HepG2 (cell line): ENCODE results near the gene ASB16. TPM values are rescaled to one million over a fixed set of nuclear protein-coding genes. Genes with fewer than 3 reads are reported as not detected.

Experiments used
- JARID2 ChIP-seq: sonication (generic); formaldehyde crosslinking; IDR thresholded peaks from 2 replicates; pipeline ENCODE4 v1.8.1; 2023; ENCODE audit warnings: missing genetic modification reagents, inconsistent platforms; ENCODE audit not compliant: insufficient replicate concordance
- KLF16 ChIP-seq, 2 experiments: sonication (generic) in 1 of 2; formaldehyde crosslinking in 1 of 2; IDR thresholded peaks; 2 replicates each; pipeline versions ENCODE4 v1.6.1 to v1.8.0; 2016 to 2023; ENCODE audit warnings: missing genetic modification reagents in 2 of 2, missing compliant biosample characterization in 1 of 2
- MLX ChIP-seq: IDR thresholded peaks from 2 replicates; pipeline ENCODE4 v1.6.1; 2016
- PCBP2 ChIP-seq: fragments of 200-400 bp; formaldehyde crosslinking; optimal IDR thresholded peaks from 2 replicates; pipeline ENCODE3; 2018; ENCODE audit warnings: low read length, low read depth; ENCODE audit not compliant: poor library complexity, severe bottlenecking
- PITX1 ChIP-seq: sonication (generic); formaldehyde crosslinking; IDR thresholded peaks from 2 replicates; pipeline ENCODE4 v1.5.1; 2020; ENCODE audit warnings: mild to moderate bottlenecking, missing genetic modification reagents
- POLR2AphosphoS5 ChIP-seq: IDR thresholded peaks from 2 replicates; pipeline ENCODE4 v1.6.1; 2012; ENCODE audit warnings: low read depth, low read length
- RNF2 ChIP-seq: fragments of 450-650 bp; conservative IDR thresholded peaks from 2 replicates; pipeline ENCODE4 v1.6.1; 2016; ENCODE audit warnings: low read depth
- TAF1 ChIP-seq: sonication (generic); formaldehyde crosslinking; IDR thresholded peaks from 2 replicates; pipeline ENCODE4 v1.4.0; 2020; ENCODE audit warnings: missing genetic modification reagents
- TRIM22 ChIP-seq: fragments of 450-650 bp; IDR thresholded peaks from 2 replicates; pipeline ENCODE4 v1.6.1; 2017
- ZNF335 ChIP-seq: sonication (generic); formaldehyde crosslinking; IDR thresholded peaks from 2 replicates; pipeline ENCODE4 v1.4.0; 2020; ENCODE audit warnings: missing genetic modification reagents
- ZNF430 ChIP-seq: sonication (generic); formaldehyde crosslinking; IDR thresholded peaks from 2 replicates; pipeline ENCODE4 v1.9.0; 2021; ENCODE audit warnings: mild to moderate bottlenecking, missing genetic modification reagents
- ZNF484 ChIP-seq: sonication (generic); formaldehyde crosslinking; IDR thresholded peaks from 2 replicates; pipeline ENCODE4 v1.5.1; 2020; ENCODE audit warnings: mild to moderate bottlenecking, low read depth, missing genetic modification reagents, borderline replicate concordance
- ZNF569 ChIP-seq: sonication (generic); formaldehyde crosslinking; IDR thresholded peaks from 2 replicates; pipeline ENCODE4 v1.5.0; 2020; ENCODE audit warnings: mild to moderate bottlenecking, missing genetic modification reagents, moderate library complexity, borderline replicate concordance
- ZNF616 ChIP-seq: sonication (generic); formaldehyde crosslinking; IDR thresholded peaks from 2 replicates; pipeline ENCODE4 v1.5.0; 2020; ENCODE audit warnings: low read depth, mild to moderate bottlenecking, missing genetic modification reagents
- ZSCAN22 ChIP-seq: sonication (generic); formaldehyde crosslinking; IDR thresholded peaks from 2 replicates; pipeline ENCODE4 v1.4.0; 2020; ENCODE audit warnings: mild to moderate bottlenecking, missing genetic modification reagents
- ZSCAN25 ChIP-seq: sonication (generic); formaldehyde crosslinking; IDR thresholded peaks from 2 replicates; pipeline ENCODE4 v1.8.0; 2022; ENCODE audit warnings: mild to moderate bottlenecking, missing genetic modification reagents
- polyA plus RNA-seq, 8 experiments: library from polyadenylated mRNA; depleted of rRNA in 3 of 8; stranded (reverse) in 7 of 8; unstranded in 1 of 8; fragments of >200 nt; fragmentation: Illumina TruSeq in 4 of 8; extraction: Trizol in 4 of 8; gene quantifications; 2 replicates each; pipeline versions ENCODE4 v1.2.1 to v1.2.3, GENCODE V29; 2011 to 2016; ENCODE audit warnings: low read depth in 4 of 8, missing spikeins in 1 of 8, mixed read lengths in 1 of 8; ENCODE audit not compliant: insufficient read depth in 1 of 8
- total RNA-seq, 5 experiments: library from RNA; depleted of rRNA; stranded (reverse); fragments of >200 nt; fragmentation: Illumina TruSeq; extraction: Trizol; gene quantifications; 2 replicates each; pipeline ENCODE4 v1.2.3, GENCODE V29; 2016; ENCODE audit warnings: low read depth in 1 of 5
- TF ChIP-seq, protein P1 (sequence below): sonication (generic); formaldehyde crosslinking; IDR thresholded peaks from 2 replicates; pipeline ENCODE4 v1.4.0; 2020; ENCODE audit warnings: missing genetic modification reagents
- TF ChIP-seq, protein P2 (sequence below): sonication (generic); formaldehyde crosslinking; IDR thresholded peaks from 2 replicates; pipeline ENCODE4 v1.5.0; 2020; ENCODE audit warnings: missing genetic modification reagents, mild to moderate bottlenecking, borderline replicate concordance
- TF ChIP-seq, protein P3 (sequence below), 2 experiments: sonication (generic) in 1 of 2; formaldehyde crosslinking in 1 of 2; IDR thresholded peaks; 2 replicates each; pipeline versions ENCODE4 v1.4.0 to v1.6.1; 2018 to 2020; ENCODE audit warnings: missing genetic modification reagents in 2 of 2, borderline replicate concordance in 1 of 2, low read depth in 1 of 2, mild to moderate bottlenecking in 1 of 2, missing biosample characterization in 1 of 2
- TF ChIP-seq, protein P4 (sequence below): sonication (generic); formaldehyde crosslinking; IDR thresholded peaks from 2 replicates; pipeline ENCODE4 v1.4.0; 2020; ENCODE audit warnings: missing genetic modification reagents, mild to moderate bottlenecking, borderline replicate concordance

The ASB16 gene
- total and polyA plus RNA-seq, 2 of the 13 experiments (the other 11 are each of a cell fraction or from before 2014, with no cell fraction given): 0.07 TPM; not detected in 1

GRCh38 chr17:44221084-44221861 lies 50.8 kb downstream of the ASB16 start (continued):
- TF ChIP-seq, protein P1, sequence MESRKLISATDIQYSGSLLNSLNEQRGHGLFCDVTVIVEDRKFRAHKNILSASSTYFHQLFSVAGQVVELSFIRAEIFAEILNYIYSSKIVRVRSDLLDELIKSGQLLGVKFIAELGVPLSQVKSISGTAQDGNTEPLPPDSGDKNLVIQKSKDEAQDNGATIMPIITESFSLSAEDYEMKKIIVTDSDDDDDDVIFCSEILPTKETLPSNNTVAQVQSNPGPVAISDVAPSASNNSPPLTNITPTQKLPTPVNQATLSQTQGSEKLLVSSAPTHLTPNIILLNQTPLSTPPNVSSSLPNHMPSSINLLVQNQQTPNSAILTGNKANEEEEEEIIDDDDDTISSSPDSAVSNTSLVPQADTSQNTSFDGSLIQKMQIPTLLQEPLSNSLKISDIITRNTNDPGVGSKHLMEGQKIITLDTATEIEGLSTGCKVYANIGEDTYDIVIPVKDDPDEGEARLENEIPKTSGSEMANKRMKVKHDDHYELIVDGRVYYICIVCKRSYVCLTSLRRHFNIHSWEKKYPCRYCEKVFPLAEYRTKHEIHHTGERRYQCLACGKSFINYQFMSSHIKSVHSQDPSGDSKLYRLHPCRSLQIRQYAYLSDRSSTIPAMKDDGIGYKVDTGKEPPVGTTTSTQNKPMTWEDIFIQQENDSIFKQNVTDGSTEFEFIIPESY (CRISPR knock-in tag): no peak
- TF ChIP-seq ZNF335 (CRISPR knock-in tag) (no peak; the same call in 1 of the 2 replicates), PCBP2 (no peak), RNF2 (no peak), TAF1 (CRISPR knock-in tag) (peak; percentile 64), ZSCAN22 (no peak), ZSCAN25 (CRISPR knock-in tag) (peak; percentile 92), POLR2AphosphoS5 (peak; percentile 35; the same call in 1 of the 2 replicates), ZNF569 (CRISPR knock-in tag) (no peak), ZNF484 (CRISPR knock-in tag) (no peak), PITX1 (CRISPR knock-in tag) (no peak), MLX (CRISPR knock-in tag) (no peak), KLF16 (CRISPR knock-in tag; IDR thresholded peaks at IDR 0.05) (no peak), TRIM22 (no peak), ZNF430 (no peak; the same call in 1 of the 2 replicates), JARID2 (CRISPR knock-in tag) (no peak), ZNF616 (CRISPR knock-in tag) (no peak)
- TF ChIP-seq, protein P2, sequence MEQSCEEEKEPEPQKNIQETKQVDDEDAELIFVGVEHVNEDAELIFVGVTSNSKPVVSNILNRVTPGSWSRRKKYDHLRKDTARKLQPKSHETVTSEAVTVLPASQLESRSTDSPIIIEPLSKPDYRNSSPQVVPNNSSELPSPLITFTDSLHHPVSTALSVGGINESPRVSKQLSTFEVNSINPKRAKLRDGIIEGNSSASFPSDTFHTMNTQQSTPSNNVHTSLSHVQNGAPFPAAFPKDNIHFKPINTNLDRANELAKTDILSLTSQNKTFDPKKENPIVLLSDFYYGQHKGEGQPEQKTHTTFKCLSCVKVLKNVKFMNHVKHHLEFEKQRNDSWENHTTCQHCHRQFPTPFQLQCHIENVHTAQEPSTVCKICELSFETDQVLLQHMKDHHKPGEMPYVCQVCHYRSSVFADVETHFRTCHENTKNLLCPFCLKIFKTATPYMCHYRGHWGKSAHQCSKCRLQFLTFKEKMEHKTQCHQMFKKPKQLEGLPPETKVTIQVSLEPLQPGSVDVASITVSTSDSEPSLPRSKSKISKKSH (CRISPR knock-in tag): peak; percentile 62; the same call in 1 of the 2 replicates
- TF ChIP-seq, protein P3, sequence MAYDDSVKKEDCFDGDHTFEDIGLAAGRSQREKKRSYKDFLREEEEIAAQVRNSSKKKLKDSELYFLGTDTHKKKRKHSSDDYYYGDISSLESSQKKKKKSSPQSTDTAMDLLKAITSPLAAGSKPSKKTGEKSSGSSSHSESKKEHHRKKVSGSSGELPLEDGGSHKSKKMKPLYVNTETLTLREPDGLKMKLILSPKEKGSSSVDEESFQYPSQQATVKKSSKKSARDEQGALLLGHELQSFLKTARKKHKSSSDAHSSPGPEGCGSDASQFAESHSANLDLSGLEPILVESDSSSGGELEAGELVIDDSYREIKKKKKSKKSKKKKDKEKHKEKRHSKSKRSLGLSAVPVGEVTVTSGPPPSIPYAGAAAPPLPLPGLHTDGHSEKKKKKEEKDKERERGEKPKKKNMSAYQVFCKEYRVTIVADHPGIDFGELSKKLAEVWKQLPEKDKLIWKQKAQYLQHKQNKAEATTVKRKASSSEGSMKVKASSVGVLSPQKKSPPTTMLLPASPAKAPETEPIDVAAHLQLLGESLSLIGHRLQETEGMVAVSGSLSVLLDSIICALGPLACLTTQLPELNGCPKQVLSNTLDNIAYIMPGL (CRISPR knock-in tag; IDR thresholded peaks at IDR 0.05; ENCODE audit: borderline replicate concordance in 1 of 2, low read depth in 1 of 2): peak; percentile 34 to 77; a peak in 3 of 4 replicates
- TF ChIP-seq, protein P4, sequence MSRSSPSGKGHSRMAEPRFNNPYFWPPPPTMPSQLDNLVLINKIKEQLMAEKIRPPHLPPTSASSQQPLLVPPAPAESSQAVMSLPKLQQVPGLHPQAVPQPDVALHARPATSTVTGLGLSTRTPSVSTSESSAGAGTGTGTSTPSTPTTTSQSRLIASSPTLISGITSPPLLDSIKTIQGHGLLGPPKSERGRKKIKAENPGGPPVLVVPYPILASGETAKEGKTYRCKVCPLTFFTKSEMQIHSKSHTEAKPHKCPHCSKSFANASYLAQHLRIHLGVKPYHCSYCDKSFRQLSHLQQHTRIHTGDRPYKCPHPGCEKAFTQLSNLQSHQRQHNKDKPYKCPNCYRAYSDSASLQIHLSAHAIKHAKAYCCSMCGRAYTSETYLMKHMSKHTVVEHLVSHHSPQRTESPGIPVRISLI: peak; percentile 64; the same call in 1 of the 2 replicates
